Upper lobe of left lung (tissue), 6 donors: ENCODE measurements around the gene MCM6. TPM values are rescaled to one million over a fixed set of nuclear protein-coding genes. Genes with fewer than 3 reads are reported as not detected.

Source experiments
- ATAC-seq, 2 donors: fragments of 200-7000 bp; cut with Tn5 transposase; one replicate each; pipeline ENCODE4 v1.9.1; 2022; ENCODE audit warnings: mild to moderate bottlenecking in 2 of 2, moderate library complexity in 2 of 2; ENCODE audit not compliant: low FRiP score in 2 of 2
- DNase-seq, 2 donors: peaks; one replicate each; pipeline ENCODE4 v3.0.0-alpha.2; 2019 to 2020
- H3K27ac ChIP-seq, 4 donors: fragments of 200-600 bp; sonication (generic); one replicate each; pipeline ENCODE4 v1.5.1; 2016 to 2019
- H3K27me3 ChIP-seq, 4 donors: fragments of 200-600 bp; sonication (generic); one replicate each; pipeline ENCODE4 v1.5.1; 2017 to 2019
- H3K36me3 ChIP-seq, 4 donors: fragments of 200-600 bp; sonication (generic); one replicate each; pipeline ENCODE4 v1.5.1; 2016 to 2019
- H3K4me1 ChIP-seq, 4 donors: fragments of 200-600 bp; sonication (generic); one replicate each; pipeline ENCODE4 v1.5.1; 2018 to 2019
- H3K4me3 ChIP-seq, 4 donors: fragments of 200-600 bp; sonication (generic); one replicate each; pipeline ENCODE4 v1.5.1; 2017 to 2019; ENCODE audit warnings: mild to moderate bottlenecking in 2 of 4, moderate library complexity in 1 of 4
- H3K9me3 ChIP-seq, 4 donors: fragments of 200-600 bp; sonication (generic); one replicate each; pipeline ENCODE4 v1.5.1; 2018 to 2019
- EP300 ChIP-seq, 4 donors: sonication (generic); formaldehyde crosslinking; IDR thresholded peaks; one replicate each; pipeline ENCODE4 v1.5.1; 2017; ENCODE audit warnings: antibody characterized with exemption in 4 of 4, control low read depth in 2 of 4
- POLR2A ChIP-seq, 4 donors: fragments of 450-650 bp; IDR thresholded peaks; one replicate each; pipeline ENCODE4 v1.5.1; 2016 to 2017; ENCODE audit warnings: antibody characterized with exemption in 4 of 4, mild to moderate bottlenecking in 2 of 4
- POLR2AphosphoS5 ChIP-seq, 2 donors: sonication (generic); formaldehyde crosslinking; IDR thresholded peaks; one replicate each; pipeline ENCODE4 v1.5.1; 2017; ENCODE audit warnings: antibody characterized with exemption in 2 of 2
- WGBS, 2 donors: methylation state at CpG; one replicate each; pipeline ENCODE4 v1.1.5; 2017 to 2018; 5-methylcytosine and 5-hydroxymethylcytosine counted together
- total RNA-seq, 6 donors: library from RNA; depleted of rRNA in 4 of 6; stranded (reverse); fragments of >200 nt in 4 of 6; gene quantifications; one replicate each; pipeline versions ENCODE4 v1.1.0 to v1.2.1, GENCODE V29; 2016 to 2021
- TF ChIP-seq, protein P1 (sequence below), 6 experiments: fragments of 450-650 bp in 4 of 6; fragments of 200-600 bp in 2 of 6; sonication (generic) in 2 of 6; IDR thresholded peaks; one replicate each; pipeline ENCODE4 v1.5.1; 2016 to 2019; ENCODE audit warnings: antibody characterized with exemption in 6 of 6
- donor health status: DM: no; HTN: no; CAD: no; lungs with moderate emphysema.
- donor health status: DM: no; HTN: yes; CAD: no; lungs with severe emphysema.

Gene MCM6
- total RNA-seq, 6 donors from 2014 or later: 4.2 to 10.5 (median 7.6) TPM

DNA sequence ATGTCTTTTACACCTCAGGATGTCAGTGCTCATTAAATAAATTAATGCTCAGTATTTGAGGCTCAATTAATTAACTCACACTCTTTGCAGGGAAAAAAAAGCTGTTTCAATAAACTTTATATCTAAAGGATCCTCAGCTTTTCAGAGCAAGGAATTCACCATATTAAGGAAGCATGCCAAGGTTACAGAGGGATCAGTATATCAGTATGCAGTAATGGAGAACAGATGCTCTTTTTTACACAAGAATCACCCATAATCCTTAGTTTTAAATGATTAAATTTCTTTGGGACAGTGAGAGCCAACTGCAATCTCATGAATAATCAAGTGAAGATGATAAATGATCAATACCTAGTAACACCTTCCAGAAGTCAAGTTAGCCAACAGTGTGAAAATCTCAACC is 24.4 kb downstream of the MCM6 start:
- Histone ChIP-seq H3K4me3 (no peak overlapping the region), H3K27ac (no peak overlapping the region), H3K36me3 (peaks cover 2 to 55% (median 7%) of the 10 kb centered on the region in 4 donors), H3K4me1 (no peaks in the 10 kb centered on the region), H3K9me3 (no peaks in the 10 kb centered on the region), H3K27me3 (no peaks in the 10 kb centered on the region)
- DNase-seq (no peak), ATAC-seq (no peak)
- TF ChIP-seq, protein P1, sequence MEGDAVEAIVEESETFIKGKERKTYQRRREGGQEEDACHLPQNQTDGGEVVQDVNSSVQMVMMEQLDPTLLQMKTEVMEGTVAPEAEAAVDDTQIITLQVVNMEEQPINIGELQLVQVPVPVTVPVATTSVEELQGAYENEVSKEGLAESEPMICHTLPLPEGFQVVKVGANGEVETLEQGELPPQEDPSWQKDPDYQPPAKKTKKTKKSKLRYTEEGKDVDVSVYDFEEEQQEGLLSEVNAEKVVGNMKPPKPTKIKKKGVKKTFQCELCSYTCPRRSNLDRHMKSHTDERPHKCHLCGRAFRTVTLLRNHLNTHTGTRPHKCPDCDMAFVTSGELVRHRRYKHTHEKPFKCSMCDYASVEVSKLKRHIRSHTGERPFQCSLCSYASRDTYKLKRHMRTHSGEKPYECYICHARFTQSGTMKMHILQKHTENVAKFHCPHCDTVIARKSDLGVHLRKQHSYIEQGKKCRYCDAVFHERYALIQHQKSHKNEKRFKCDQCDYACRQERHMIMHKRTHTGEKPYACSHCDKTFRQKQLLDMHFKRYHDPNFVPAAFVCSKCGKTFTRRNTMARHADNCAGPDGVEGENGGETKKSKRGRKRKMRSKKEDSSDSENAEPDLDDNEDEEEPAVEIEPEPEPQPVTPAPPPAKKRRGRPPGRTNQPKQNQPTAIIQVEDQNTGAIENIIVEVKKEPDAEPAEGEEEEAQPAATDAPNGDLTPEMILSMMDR (IDR thresholded peaks at IDR 0.05): no peak
- TF ChIP-seq POLR2AphosphoS5 (IDR thresholded peaks at IDR 0.05) (no peak), POLR2A (IDR thresholded peaks at IDR 0.05) (no peak), EP300 (IDR thresholded peaks at IDR 0.05) (no peak)

DNA sequence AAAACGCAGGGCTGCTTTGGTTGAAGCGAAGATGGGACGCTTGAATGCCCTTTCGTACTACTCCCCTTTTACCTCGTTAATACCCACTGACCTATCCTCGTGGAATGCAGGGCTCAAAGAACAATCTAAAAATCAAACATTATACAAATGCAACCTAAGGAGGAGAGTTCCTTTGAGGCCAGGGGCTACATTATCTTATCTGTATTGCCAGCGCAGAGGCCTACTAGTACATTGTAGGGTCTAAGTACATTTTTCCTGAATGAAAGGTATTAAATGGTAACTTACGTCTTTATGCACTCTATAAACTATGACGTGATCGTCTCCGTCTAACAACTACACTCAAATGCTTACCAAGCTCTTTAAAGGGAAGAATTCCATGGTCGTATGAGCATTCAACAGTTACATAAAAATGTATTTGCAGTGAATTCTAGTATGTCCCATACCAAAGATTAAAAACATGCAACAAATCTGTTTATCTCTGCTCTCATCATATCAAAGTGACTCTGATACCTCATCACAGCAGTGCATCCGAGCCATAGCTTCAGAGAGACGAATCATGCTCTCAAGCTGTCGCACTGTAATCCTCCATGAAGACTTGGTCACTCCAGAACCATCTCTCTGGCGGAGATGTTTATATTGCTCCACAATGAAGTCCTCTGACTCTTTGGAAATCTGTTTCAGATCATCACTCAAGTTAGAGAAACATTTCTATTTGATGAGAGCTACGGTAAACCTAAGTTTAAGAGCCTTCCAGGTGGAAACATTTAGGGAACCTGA is 25.2 kb downstream of the MCM6 start:
- peaks cover 2 to 57% (median 10%) of the 10 kb centered on the region in 4 donors for H3K36me3 ChIP-seq
- TF ChIP-seq POLR2AphosphoS5 (IDR thresholded peaks at IDR 0.05) (no peak), POLR2A (IDR thresholded peaks at IDR 0.05) (no peak), EP300 (IDR thresholded peaks at IDR 0.05) (no peak)
- TF ChIP-seq, protein P1 (IDR thresholded peaks at IDR 0.05): no peak
- H3K27ac ChIP-seq: no peak overlapping the region
- no peak overlapping the region for H3K4me3 ChIP-seq
- DNase-seq: no peak
- H3K9me3 ChIP-seq: no peaks in the 10 kb centered on the region
- 89 to 90% methylated on average over 17 of the region's 17 CpGs for WGBS, 2 donors
- H3K4me1 ChIP-seq: no peaks in the 10 kb centered on the region
- H3K27me3 ChIP-seq: no peaks in the 10 kb centered on the region
- no peak for ATAC-seq

DNA sequence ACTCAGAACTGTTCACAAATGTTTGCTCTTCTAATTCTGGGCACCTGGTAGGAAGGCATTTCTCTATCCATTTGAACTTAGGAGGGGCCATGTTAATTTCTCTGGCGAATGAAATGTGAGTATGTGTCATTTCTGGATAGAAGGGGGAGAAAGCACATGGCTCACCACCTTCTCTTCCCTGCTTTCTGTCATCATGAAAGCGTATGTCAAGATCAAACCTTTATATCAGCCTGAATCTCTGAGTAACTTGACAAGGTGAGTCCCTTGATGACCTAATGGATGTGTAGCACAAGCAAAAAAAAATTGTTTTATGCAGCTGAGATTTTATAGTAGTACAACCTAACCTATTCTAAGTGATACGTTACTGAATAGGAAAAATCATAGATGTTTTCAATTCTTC is 27.2 kb downstream of the MCM6 start:
- Histone ChIP-seq H3K4me3 (no peak overlapping the region), H3K27me3 (no peaks in the 10 kb centered on the region), H3K4me1 (no peaks in the 10 kb centered on the region), H3K9me3 (no peaks in the 10 kb centered on the region), H3K36me3 (peaks cover 2 to 61% (median 16%) of the 10 kb centered on the region in 4 donors), H3K27ac (no peak overlapping the region)
- TF ChIP-seq POLR2AphosphoS5 (IDR thresholded peaks at IDR 0.05): no peak
- no peak for TF ChIP-seq POLR2A (IDR thresholded peaks at IDR 0.05)
- TF ChIP-seq, protein P1 (IDR thresholded peaks at IDR 0.05): no peak
- no peak for TF ChIP-seq EP300 (IDR thresholded peaks at IDR 0.05)
- 86 to 92% methylated on average over 3 of the region's 3 CpGs for WGBS, 2 donors
- ATAC-seq (no peak), DNase-seq (no peak)

DNA sequence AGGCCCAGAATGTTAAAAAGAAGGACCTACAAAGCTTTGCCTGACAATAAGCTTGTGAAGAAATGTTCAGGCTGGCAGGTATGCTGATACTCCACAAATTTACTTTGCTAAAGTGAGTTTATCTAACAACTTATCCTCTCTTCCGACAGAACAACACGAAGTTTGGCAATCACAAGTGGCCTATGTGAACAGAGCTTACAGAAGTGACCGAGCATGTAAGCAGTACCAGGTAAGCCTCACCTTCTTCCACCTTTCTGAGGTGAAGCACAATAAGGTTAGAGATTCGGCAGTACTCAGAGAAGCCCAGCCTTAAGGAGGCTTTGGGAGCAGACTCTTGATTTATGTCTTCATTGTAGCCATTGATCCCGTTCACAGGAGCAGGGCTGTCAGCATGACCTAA is 30.2 kb downstream of the MCM6 start:
- Histone ChIP-seq H3K4me1 (peaks cover 0 to 6% (median 4%) of the 10 kb centered on the region in 4 donors), H3K9me3 (no peaks in the 10 kb centered on the region), H3K4me3 (no peak overlapping the region), H3K27ac (no peak overlapping the region), H3K27me3 (no peaks in the 10 kb centered on the region), H3K36me3 (peaks cover 2 to 68% (median 13%) of the 10 kb centered on the region in 4 donors)
- 78 to 82% methylated on average over 5 of the region's 5 CpGs for WGBS, 2 donors
- peak in 1 of 2 donors; percentile 62 for ATAC-seq
- DNase-seq: peak in 1 of 2 donors; percentile 49
- TF ChIP-seq, protein P1 (IDR thresholded peaks at IDR 0.05): no peak
- TF ChIP-seq POLR2AphosphoS5 (IDR thresholded peaks at IDR 0.05): no peak
- TF ChIP-seq EP300 (IDR thresholded peaks at IDR 0.05): peak in 1 of 4 donors; percentile 30
- TF ChIP-seq POLR2A (IDR thresholded peaks at IDR 0.05): no peak

DNA sequence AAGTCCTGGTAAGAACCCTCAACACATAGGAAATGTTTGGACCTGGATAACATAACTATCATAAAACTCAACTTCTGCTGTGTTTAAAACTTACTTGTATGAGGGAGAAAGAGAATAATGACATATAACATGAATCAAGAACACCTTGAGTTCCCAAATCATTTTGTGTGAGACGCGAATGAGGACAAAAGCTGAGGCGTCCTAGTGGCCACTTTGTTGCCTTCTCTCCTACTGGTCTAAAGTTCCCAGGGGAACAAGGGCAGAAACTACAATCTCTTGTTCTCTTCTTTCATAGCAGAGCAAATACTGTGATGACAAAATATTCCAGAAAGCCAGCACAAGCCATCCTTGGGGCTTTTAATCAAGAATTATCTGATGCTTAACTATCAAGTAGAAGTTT is 31.0 kb downstream of the MCM6 start:
- Histone ChIP-seq H3K27me3 (no peaks in the 10 kb centered on the region), H3K36me3 (peaks cover 2 to 61% (median 13%) of the 10 kb centered on the region in 4 donors), H3K9me3 (no peaks in the 10 kb centered on the region), H3K4me1 (peaks cover 7 to 12% (median 10%) of the 10 kb centered on the region in 4 donors), H3K27ac (no peak overlapping the region), H3K4me3 (no peak overlapping the region)
- DNase-seq: no peak
- ATAC-seq: no peak
- 91 to 99% methylated on average over 3 of the region's 3 CpGs for WGBS, 2 donors
- TF ChIP-seq POLR2AphosphoS5 (IDR thresholded peaks at IDR 0.05): no peak
- TF ChIP-seq POLR2A (IDR thresholded peaks at IDR 0.05): no peak
- TF ChIP-seq, protein P1 (IDR thresholded peaks at IDR 0.05): no peak
- no peak for TF ChIP-seq EP300 (IDR thresholded peaks at IDR 0.05)
